GM21717 (cell line): ENCODE measurements around the gene R3HCC1L.
"Not testable (repeated sequence)": the region's sequence is repeated elsewhere in the genome, so short reads cannot be mapped to it uniquely, and the experiment has no call there.

ENCODE experiments used
- ATAC-seq: cut with Tn5 transposase; IDR thresholded peaks from one replicate; pipeline ENCODE4 v1.9.1; 2021; ENCODE audit warnings: mild to moderate bottlenecking, moderate library complexity; ENCODE audit not compliant: unreplicated experiment

R3HCC1L gene

GRCh38 chr10:98224996-98225395, 90.5 kb downstream of the R3HCC1L start:
- ATAC-seq, result no peak

GRCh38 chr10:98226508-98227144, 92.2 kb downstream of the R3HCC1L start:
- ATAC-seq, result no peak

- not testable (repeated sequence) for ATAC-seq
Measured at GRCh38 chr10:98227713-98228112, 93.3 kb downstream of the R3HCC1L start.

- ATAC-seq, result not testable (repeated sequence)
Measured at GRCh38 chr10:98228266-98228665, 93.8 kb downstream of the R3HCC1L start.

- ATAC-seq, result no peak
Measured at GRCh38 chr10:98231417-98231816, 97.0 kb downstream of the R3HCC1L start.

- ATAC-seq, result no peak
Measured at GRCh38 chr10:98235846-98236245, 101.4 kb downstream of the R3HCC1L start.

GRCh38 chr10:98236862-98237261, 102.4 kb downstream of the R3HCC1L start:
- no peak for ATAC-seq

GRCh38 chr10:98238391-98238790, 103.9 kb downstream of the R3HCC1L start:
- no peak for ATAC-seq

GRCh38 chr10:98240524-98240923, 106.1 kb downstream of the R3HCC1L start:
- no peak for ATAC-seq

GRCh38 chr10:98242823-98243222, 108.4 kb downstream of the R3HCC1L start:
- no peak for ATAC-seq

- ATAC-seq, result no peak
Measured at GRCh38 chr10:98244141-98244540, 109.7 kb downstream of the R3HCC1L start.

GRCh38 chr10:98244586-98244985, 110.1 kb downstream of the R3HCC1L start:
- no peak for ATAC-seq

- no peak for ATAC-seq
Measured at GRCh38 chr10:98246911-98247805, 112.7 kb downstream of the R3HCC1L start.

- ATAC-seq, result no peak
Measured at GRCh38 chr10:98248018-98248417, 113.6 kb downstream of the R3HCC1L start.

GRCh38 chr10:98249134-98249533, 114.7 kb downstream of the R3HCC1L start:
- ATAC-seq, result no peak

- no peak for ATAC-seq
Measured at GRCh38 chr10:98251399-98251798, 116.9 kb downstream of the R3HCC1L start.

- ATAC-seq, result no peak
Measured at GRCh38 chr10:98252464-98252863, 118.0 kb downstream of the R3HCC1L start.

- ATAC-seq, result no peak
Measured at GRCh38 chr10:98253499-98253898, 119.0 kb downstream of the R3HCC1L start.

- ATAC-seq, result no peak
Measured at GRCh38 chr10:98254234-98254974, 119.9 kb downstream of the R3HCC1L start.

- ATAC-seq, result no peak
Measured at GRCh38 chr10:98255146-98255877, 120.9 kb downstream of the R3HCC1L start.

GRCh38 chr10:98256692-98257091, 122.2 kb downstream of the R3HCC1L start:
- no peak for ATAC-seq
